NB4 (cell line): Measurements from ENCODE around the gene CDKN3.

Experiments used
- POLR2A ChIP-seq: IDR thresholded peaks from 2 replicates; pipeline ENCODE4 v1.6.1; 2011; ENCODE audit warnings: mild to moderate bottlenecking; ENCODE audit not compliant: insufficient read length; ENCODE audit errors: extremely low read depth
- TF ChIP-seq, protein P1 (sequence below): IDR thresholded peaks from one replicate; pipeline ENCODE4 v1.5.1; 2012; ENCODE audit warnings: low read depth, low read length

DNA sequence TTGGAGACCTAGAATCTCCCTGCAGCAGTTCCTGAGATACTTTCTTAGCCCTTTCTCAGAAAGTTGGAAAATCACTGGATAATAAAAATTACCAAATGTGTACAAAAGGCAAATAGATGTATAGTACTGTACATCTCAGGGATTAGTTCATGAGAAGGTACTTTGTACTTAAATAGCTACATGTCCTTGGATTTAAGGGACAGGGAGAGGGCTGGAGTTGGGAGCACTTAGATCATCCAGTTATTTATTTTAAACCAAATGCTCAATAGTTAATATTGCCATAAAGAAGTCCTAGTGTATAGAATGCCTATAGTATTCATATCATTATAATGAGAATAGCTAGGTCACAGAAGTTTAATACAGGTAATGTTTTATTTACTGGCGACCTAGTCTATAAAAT is 13.4 kb downstream of the CDKN3 start:
- TF ChIP-seq, protein P1, sequence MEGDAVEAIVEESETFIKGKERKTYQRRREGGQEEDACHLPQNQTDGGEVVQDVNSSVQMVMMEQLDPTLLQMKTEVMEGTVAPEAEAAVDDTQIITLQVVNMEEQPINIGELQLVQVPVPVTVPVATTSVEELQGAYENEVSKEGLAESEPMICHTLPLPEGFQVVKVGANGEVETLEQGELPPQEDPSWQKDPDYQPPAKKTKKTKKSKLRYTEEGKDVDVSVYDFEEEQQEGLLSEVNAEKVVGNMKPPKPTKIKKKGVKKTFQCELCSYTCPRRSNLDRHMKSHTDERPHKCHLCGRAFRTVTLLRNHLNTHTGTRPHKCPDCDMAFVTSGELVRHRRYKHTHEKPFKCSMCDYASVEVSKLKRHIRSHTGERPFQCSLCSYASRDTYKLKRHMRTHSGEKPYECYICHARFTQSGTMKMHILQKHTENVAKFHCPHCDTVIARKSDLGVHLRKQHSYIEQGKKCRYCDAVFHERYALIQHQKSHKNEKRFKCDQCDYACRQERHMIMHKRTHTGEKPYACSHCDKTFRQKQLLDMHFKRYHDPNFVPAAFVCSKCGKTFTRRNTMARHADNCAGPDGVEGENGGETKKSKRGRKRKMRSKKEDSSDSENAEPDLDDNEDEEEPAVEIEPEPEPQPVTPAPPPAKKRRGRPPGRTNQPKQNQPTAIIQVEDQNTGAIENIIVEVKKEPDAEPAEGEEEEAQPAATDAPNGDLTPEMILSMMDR: no peak
- TF ChIP-seq POLR2A: no peak
